ENCODE measurements around the gene FSTL4. TPM values are rescaled to one million over a fixed set of nuclear protein-coding genes. Genes with fewer than 3 reads are reported as not detected.

FSTL4 gene
- total RNA-seq, 2 experiments from 2014 or later, result not detected

DNA sequence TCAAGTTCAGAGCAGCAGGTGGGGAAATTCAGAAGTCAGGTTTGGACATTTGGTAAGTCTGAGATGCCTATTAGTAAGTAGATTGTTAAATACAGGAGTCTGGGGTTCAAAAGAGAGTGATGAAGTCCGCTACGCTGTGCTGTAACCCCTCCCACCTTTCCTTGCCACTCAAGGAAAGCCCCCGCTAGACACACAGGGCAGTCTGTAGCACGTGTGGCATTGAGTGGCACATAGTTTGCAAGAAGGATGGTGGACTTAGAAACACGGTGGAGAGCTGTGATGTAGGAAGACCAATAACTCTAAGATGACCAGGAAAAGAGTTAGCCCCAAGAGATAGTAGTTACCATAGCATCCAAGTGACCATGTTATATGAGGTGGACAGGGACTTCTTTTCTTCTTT, 44.7 kb upstream of the FSTL4 start:
- no peak for DNase-seq (ENCODE audit: low spot score)
- ChIA-PET CTCF (ENCODE audit: unreplicated experiment) (no interaction called here), POLR2A (no interaction called here)
- Histone ChIP-seq H3K79me2 (ENCODE audit: insufficient read depth, low read depth, low read length) (no peaks in the 10 kb centered on the region), H3K9me3 (ENCODE audit: low read length) (no peaks in the 10 kb centered on the region), H3K9me2 (ENCODE audit: insufficient read depth, low read length) (no peaks in the 10 kb centered on the region), H3K27ac (ENCODE audit: low read depth, low read length, poor library complexity, severe bottlenecking) (no peak overlapping the region), H3K36me3 (ENCODE audit: insufficient read depth, low read length) (no peaks in the 10 kb centered on the region), H3K4me1 (ENCODE audit: insufficient read depth, low read length, poor library complexity, severe bottlenecking) (peaks cover 13% of the 10 kb centered on the region), H4K20me1 (ENCODE audit: insufficient read depth, low read length) (no peaks in the 10 kb centered on the region), H2AFZ (ENCODE audit: low read length) (no peak overlapping the region), H3K4me2 (ENCODE audit: low read length) (no peak overlapping the region), H3K4me3 (ENCODE audit: low read depth, low read length, poor library complexity, severe bottlenecking) (no peak overlapping the region)
- BruUV-seq (replicated peaks), result no TSS peak
- intact Hi-C loops (cut with micrococcal nuclease; ENCODE audit: unreplicated experiment), result no loop called here
- TF ChIP-seq CTCF (conservative IDR thresholded peaks at IDR 0.05; ENCODE audit: low read length), result no peak
- no peak for TF ChIP-seq EZH2phosphoT487 (IDR thresholded peaks at IDR 0.05; ENCODE audit: borderline replicate concordance, low read depth, low read length)

DNA sequence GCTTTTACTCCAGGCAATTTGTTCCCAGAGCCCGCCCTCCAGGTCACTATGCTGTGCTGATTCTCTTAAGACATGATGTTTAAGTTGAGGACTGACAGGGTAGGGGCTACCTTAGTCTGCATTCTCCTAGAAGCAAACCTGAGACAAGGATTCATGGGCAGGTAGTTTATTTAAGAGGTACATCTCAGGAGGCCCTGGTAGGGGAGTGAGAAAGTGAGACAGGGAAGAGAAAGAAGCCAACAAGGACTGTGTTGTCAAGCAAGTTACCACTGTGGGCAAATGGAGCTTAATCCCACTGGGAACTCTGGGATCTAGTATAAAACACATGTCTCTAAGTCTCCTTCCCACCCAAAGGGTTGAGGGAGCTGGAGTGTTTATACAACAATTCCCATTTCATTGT, 43.6 kb upstream of the FSTL4 start:
- no peak overlapping the region for H3K4me2 ChIP-seq (ENCODE audit: low read length)
- CTCF ChIA-PET (ENCODE audit: unreplicated experiment), result no interaction called here
- no peak overlapping the region for H3K27ac ChIP-seq (ENCODE audit: low read depth, low read length, poor library complexity, severe bottlenecking)
- TF ChIP-seq CTCF (conservative IDR thresholded peaks at IDR 0.05; ENCODE audit: low read length) (no peak), EZH2phosphoT487 (IDR thresholded peaks at IDR 0.05; ENCODE audit: borderline replicate concordance, low read depth, low read length) (no peak)
- no peak overlapping the region for H3K4me3 ChIP-seq (ENCODE audit: low read depth, low read length, poor library complexity, severe bottlenecking)
- no peak overlapping the region for H2AFZ ChIP-seq (ENCODE audit: low read length)
- intact Hi-C loops (cut with micrococcal nuclease; ENCODE audit: unreplicated experiment), result no loop called here
- H3K79me2 ChIP-seq (ENCODE audit: insufficient read depth, low read depth, low read length), result no peaks in the 10 kb centered on the region
- no peaks in the 10 kb centered on the region for H3K9me3 ChIP-seq (ENCODE audit: low read length)
- peaks cover 13% of the 10 kb centered on the region for H3K4me1 ChIP-seq (ENCODE audit: insufficient read depth, low read length, poor library complexity, severe bottlenecking)
- H3K36me3 ChIP-seq (ENCODE audit: insufficient read depth, low read length), result no peaks in the 10 kb centered on the region
- POLR2A ChIA-PET, result interaction anchor here (0.6 kb wide), 1 partner anchor 960 kb away, joined by 3 read pairs; no protein-coding TSS in a partner anchor
- DNase-seq (ENCODE audit: low spot score), result no peak
- BruUV-seq (replicated peaks), result no TSS peak
- H4K20me1 ChIP-seq (ENCODE audit: insufficient read depth, low read length), result no peaks in the 10 kb centered on the region
- no peaks in the 10 kb centered on the region for H3K9me2 ChIP-seq (ENCODE audit: insufficient read depth, low read length)

DNA sequence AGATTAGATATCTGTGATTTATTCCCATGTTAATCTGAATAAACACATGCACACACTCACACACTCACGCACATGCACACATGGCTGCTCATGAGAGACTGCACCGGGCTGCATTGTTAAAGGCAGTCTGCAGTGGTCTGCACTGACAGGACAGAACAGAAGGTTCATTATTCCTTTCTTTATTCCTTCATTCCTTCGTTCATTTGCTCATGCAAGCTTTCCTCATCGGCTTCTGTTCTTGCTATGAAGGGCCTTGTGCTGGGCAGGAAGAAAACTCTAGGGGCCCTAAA, 41.4 kb upstream of the FSTL4 start:
- no peaks in the 10 kb centered on the region for H3K36me3 ChIP-seq (ENCODE audit: insufficient read depth, low read length)
- CTCF ChIA-PET (ENCODE audit: unreplicated experiment), result no interaction called here

More for the DNA sequence above, 41.4 kb upstream of the FSTL4 start:
- DNase-seq (ENCODE audit: low spot score), result no peak
- intact Hi-C loops (cut with micrococcal nuclease; ENCODE audit: unreplicated experiment), result no loop called here
- H3K9me3 ChIP-seq (ENCODE audit: low read length), result no peaks in the 10 kb centered on the region
- H3K4me3 ChIP-seq (ENCODE audit: low read depth, low read length, poor library complexity, severe bottlenecking), result no peak overlapping the region
- TF ChIP-seq CTCF (conservative IDR thresholded peaks at IDR 0.05; ENCODE audit: low read length), result no peak
- no peak for TF ChIP-seq EZH2phosphoT487 (IDR thresholded peaks at IDR 0.05; ENCODE audit: borderline replicate concordance, low read depth, low read length)
- no peak overlapping the region for H2AFZ ChIP-seq (ENCODE audit: low read length)
- no peaks in the 10 kb centered on the region for H3K79me2 ChIP-seq (ENCODE audit: insufficient read depth, low read depth, low read length)
- POLR2A ChIA-PET, result no interaction called here
- no peak overlapping the region for H3K4me2 ChIP-seq (ENCODE audit: low read length)
- H3K4me1 ChIP-seq (ENCODE audit: insufficient read depth, low read length, poor library complexity, severe bottlenecking), result peaks cover 8% of the 10 kb centered on the region
- H3K9me2 ChIP-seq (ENCODE audit: insufficient read depth, low read length), result no peaks in the 10 kb centered on the region
- H4K20me1 ChIP-seq (ENCODE audit: insufficient read depth, low read length), result no peaks in the 10 kb centered on the region
- no TSS peak for BruUV-seq (replicated peaks)
- H3K27ac ChIP-seq (ENCODE audit: low read depth, low read length, poor library complexity, severe bottlenecking), result no peak overlapping the region
